ENCODE measurements around the gene EP400.
"Not testable (repeated sequence)": the region's sequence is repeated elsewhere in the genome, so short reads cannot be mapped to it uniquely, and the experiment has no call there.

The EP400 gene

GRCh38 chr12:132065609-132066344 lies 116.0 kb downstream of the EP400 start:
- DNase-seq (ENCODE audit: low read depth, low spot score), result no peak

GRCh38 chr12:132066345-132066685 lies 116.6 kb downstream of the EP400 start:
- DNase-seq (ENCODE audit: low read depth, low spot score), result no peak

- no peak for DNase-seq (ENCODE audit: low read depth, low spot score)
These were observed 117.0 kb downstream of the EP400 start for GRCh38 chr12:132066749-132067148.

- DNase-seq (ENCODE audit: low read depth, low spot score), result no peak
These were observed 117.4 kb downstream of the EP400 start for GRCh38 chr12:132067182-132067581.

- DNase-seq (ENCODE audit: low read depth, low spot score), result no peak
These were observed 118.5 kb downstream of the EP400 start for GRCh38 chr12:132068250-132068649.

- DNase-seq (ENCODE audit: low read depth, low spot score), result no peak
These were observed 119.7 kb downstream of the EP400 start for GRCh38 chr12:132069336-132069985.

GRCh38 chr12:132070298-132070697 lies 120.6 kb downstream of the EP400 start:
- DNase-seq (ENCODE audit: low read depth, low spot score), result no peak

GRCh38 chr12:132071040-132071810 lies 121.5 kb downstream of the EP400 start:
- no peak for DNase-seq (ENCODE audit: low read depth, low spot score)

GRCh38 chr12:132071830-132072384 lies 122.2 kb downstream of the EP400 start:
- no peak for DNase-seq (ENCODE audit: low read depth, low spot score)

GRCh38 chr12:132074216-132074615 lies 124.5 kb downstream of the EP400 start:
- no peak for DNase-seq (ENCODE audit: low read depth, low spot score)

- no peak for DNase-seq (ENCODE audit: low read depth, low spot score)
These were observed 125.4 kb downstream of the EP400 start for GRCh38 chr12:132075026-132075713.

GRCh38 chr12:132075714-132076553 lies 126.2 kb downstream of the EP400 start:
- DNase-seq (ENCODE audit: low read depth, low spot score), result no peak

- DNase-seq (ENCODE audit: low read depth, low spot score), result no peak
These were observed 127.0 kb downstream of the EP400 start for GRCh38 chr12:132076711-132077110.

GRCh38 chr12:132077322-132078100 lies 127.8 kb downstream of the EP400 start:
- DNase-seq (ENCODE audit: low read depth, low spot score), result no peak

GRCh38 chr12:132078190-132078589 lies 128.4 kb downstream of the EP400 start:
- DNase-seq (ENCODE audit: low read depth, low spot score), result no peak

GRCh38 chr12:132079200-132079599 lies 129.5 kb downstream of the EP400 start:
- DNase-seq (ENCODE audit: low read depth, low spot score), result no peak

- DNase-seq (ENCODE audit: low read depth, low spot score), result no peak
These were observed 130.0 kb downstream of the EP400 start for GRCh38 chr12:132079695-132080094.

- DNase-seq (ENCODE audit: low read depth, low spot score), result not testable (repeated sequence)
These were observed 130.8 kb downstream of the EP400 start for GRCh38 chr12:132080515-132080914.

GRCh38 chr12:132081423-132081822 lies 131.7 kb downstream of the EP400 start:
- DNase-seq (ENCODE audit: low read depth, low spot score), result no peak

- no peak for DNase-seq (ENCODE audit: low read depth, low spot score)
These were observed 133.8 kb downstream of the EP400 start for GRCh38 chr12:132083614-132083940.
